Hematopoietic multipotent progenitor cell treated with erythropoietin and hydrocortisone succinate and interleukin-3 and kit ligand, for 6 days (in vitro differentiated cells): ENCODE results near the gene PRDX4.
"Not testable (repeated sequence)": the region's sequence is repeated elsewhere in the genome, so short reads cannot be mapped to it uniquely, and the experiment has no call there.

Experiments used
- DNase-seq: peaks from one replicate; pipeline ENCODE4 v3.0.0-alpha.2; 2015

The PRDX4 gene

GRCh38 chrX:23667239-23668177 lies at the start of gene PRDX4:
Gene PRDX4, plus strand, starts transcription at chrX:23667493. Its CDS starts 78 bp downstream, at chrX:23667571.
- DNase-seq, result peak; percentile 86

GRCh38 chrX:23621621-23622265 lies 45.5 kb upstream of the PRDX4 start:
- DNase-seq, result no peak

- DNase-seq, result no peak
Observed at GRCh38 chrX:23623797-23624196, 43.5 kb upstream of the PRDX4 start.

GRCh38 chrX:23626651-23627050 lies 40.6 kb upstream of the PRDX4 start:
- peak; percentile 7 for DNase-seq

- DNase-seq, result no peak
Observed at GRCh38 chrX:23628131-23628530, 39.2 kb upstream of the PRDX4 start.

- no peak for DNase-seq
Observed at GRCh38 chrX:23631136-23631535, 36.2 kb upstream of the PRDX4 start.

GRCh38 chrX:23633834-23634580 lies 33.3 kb upstream of the PRDX4 start:
- peak; percentile 20 for DNase-seq

- peak; percentile 5 for DNase-seq
Observed at GRCh38 chrX:23637187-23637586, 30.1 kb upstream of the PRDX4 start.

GRCh38 chrX:23643020-23643419 lies 24.3 kb upstream of the PRDX4 start:
- DNase-seq, result no peak

GRCh38 chrX:23644744-23645143 lies 22.5 kb upstream of the PRDX4 start:
- no peak for DNase-seq

GRCh38 chrX:23656091-23656490 lies 11.2 kb upstream of the PRDX4 start:
- DNase-seq, result peak; percentile 32

- DNase-seq, result no peak
Observed at GRCh38 chrX:23656684-23657083, 10.6 kb upstream of the PRDX4 start.

- no peak for DNase-seq
Observed at GRCh38 chrX:23659339-23659738, 8.0 kb upstream of the PRDX4 start.

GRCh38 chrX:23660083-23660765 lies 7.1 kb upstream of the PRDX4 start:
- DNase-seq, result not testable (repeated sequence)

GRCh38 chrX:23660766-23661132 lies 6.5 kb upstream of the PRDX4 start:
- no peak for DNase-seq

GRCh38 chrX:23661671-23662070 lies 5.6 kb upstream of the PRDX4 start:
- DNase-seq, result no peak

GRCh38 chrX:23662187-23662586 lies 5.1 kb upstream of the PRDX4 start:
- DNase-seq, result no peak

GRCh38 chrX:23662853-23663252 lies 4.4 kb upstream of the PRDX4 start:
- DNase-seq, result no peak

- peak; percentile 64 for DNase-seq
Observed at GRCh38 chrX:23664496-23664895, 2.8 kb upstream of the PRDX4 start.

- DNase-seq, result peak; percentile 7
Observed at GRCh38 chrX:23666282-23666681, 1.0 kb upstream of the PRDX4 start.

- DNase-seq, result peak; percentile 4
Observed at GRCh38 chrX:23668335-23668734, 1.0 kb downstream of the PRDX4 start.

GRCh38 chrX:23670528-23670927 lies 3.2 kb downstream of the PRDX4 start:
- DNase-seq, result no peak

GRCh38 chrX:23673108-23673507 lies 5.8 kb downstream of the PRDX4 start:
- DNase-seq, result no peak
